SU-DHL-6 (cell line): ENCODE data around the gene UCK2.

Experiments used
- EZH2phosphoT487 ChIP-seq: fragments of 200-600 bp; sonication (generic), shearing (Covaris generic); conservative IDR thresholded peaks from 2 replicates; pipeline ENCODE4 v1.6.1; 2018; ENCODE audit warnings: mild to moderate bottlenecking, antibody characterized with exemption, low read length, moderate library complexity, mixed read lengths
- TF ChIP-seq, protein P1 (sequence below): fragments of 200-600 bp; sonication (generic); IDR thresholded peaks from one replicate; pipeline ENCODE4 v1.5.1; 2017; ENCODE audit warnings: antibody characterized with exemption, mild to moderate bottlenecking, low read length, moderate library complexity; ENCODE audit not compliant: insufficient read depth, poor library complexity, severe bottlenecking

DNA sequence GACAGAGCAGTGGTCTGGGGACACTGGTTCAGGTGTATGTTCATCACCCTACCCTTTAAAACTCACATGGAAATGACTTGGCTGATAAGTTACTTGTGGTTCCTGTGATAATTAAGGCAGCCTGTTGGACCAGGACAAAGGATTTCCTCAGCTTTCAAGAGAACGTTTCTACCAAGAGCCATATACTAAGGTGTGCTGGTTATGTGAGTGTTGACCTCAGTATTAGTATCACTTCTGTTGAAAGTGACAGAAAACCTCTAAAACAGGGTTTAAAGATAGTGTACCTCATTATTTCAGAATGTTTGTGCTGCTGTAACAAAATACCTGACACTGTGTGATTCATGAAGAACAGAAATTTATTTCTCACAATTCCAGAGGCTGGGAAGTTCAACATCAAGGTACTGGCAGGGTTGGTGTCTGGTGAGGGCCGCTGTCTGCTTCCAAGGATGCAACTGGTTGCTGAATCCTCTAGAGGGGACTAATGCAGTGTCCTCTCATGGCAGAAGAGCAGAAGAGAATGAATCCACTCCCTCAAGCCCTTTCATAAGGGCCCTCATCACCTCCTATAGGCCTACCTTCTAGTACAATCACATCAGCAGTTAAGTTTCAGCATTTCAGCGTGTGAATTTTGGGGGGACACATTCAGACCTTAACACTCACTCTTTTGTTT is 54.9 kb downstream of the UCK2 start:
- TF ChIP-seq, protein P1, sequence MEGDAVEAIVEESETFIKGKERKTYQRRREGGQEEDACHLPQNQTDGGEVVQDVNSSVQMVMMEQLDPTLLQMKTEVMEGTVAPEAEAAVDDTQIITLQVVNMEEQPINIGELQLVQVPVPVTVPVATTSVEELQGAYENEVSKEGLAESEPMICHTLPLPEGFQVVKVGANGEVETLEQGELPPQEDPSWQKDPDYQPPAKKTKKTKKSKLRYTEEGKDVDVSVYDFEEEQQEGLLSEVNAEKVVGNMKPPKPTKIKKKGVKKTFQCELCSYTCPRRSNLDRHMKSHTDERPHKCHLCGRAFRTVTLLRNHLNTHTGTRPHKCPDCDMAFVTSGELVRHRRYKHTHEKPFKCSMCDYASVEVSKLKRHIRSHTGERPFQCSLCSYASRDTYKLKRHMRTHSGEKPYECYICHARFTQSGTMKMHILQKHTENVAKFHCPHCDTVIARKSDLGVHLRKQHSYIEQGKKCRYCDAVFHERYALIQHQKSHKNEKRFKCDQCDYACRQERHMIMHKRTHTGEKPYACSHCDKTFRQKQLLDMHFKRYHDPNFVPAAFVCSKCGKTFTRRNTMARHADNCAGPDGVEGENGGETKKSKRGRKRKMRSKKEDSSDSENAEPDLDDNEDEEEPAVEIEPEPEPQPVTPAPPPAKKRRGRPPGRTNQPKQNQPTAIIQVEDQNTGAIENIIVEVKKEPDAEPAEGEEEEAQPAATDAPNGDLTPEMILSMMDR = no peak
- no peak for TF ChIP-seq EZH2phosphoT487
